CD4-positive, alpha-beta memory T cell (primary cell): ENCODE measurements around the gene RPA1. TPM values are rescaled to one million over a fixed set of nuclear protein-coding genes. Genes with fewer than 3 reads are reported as not detected.

Experiments
- polyA plus RNA-seq, 2 donors: library from polyadenylated mRNA; unstranded; fragments of 300-500 nt; fragmentation: Illumina TruSeq; gene quantifications; one replicate each; pipeline ENCODE4 v1.2.3, GENCODE V29; 2021
- total RNA-seq, 2 experiments: library from RNA; stranded (reverse); gene quantifications; one replicate each; pipeline ENCODE4 v1.2.3, GENCODE V29; 2021

RPA1 gene
- total and polyA plus RNA-seq, 4 experiments from 2014 or later, result 95.4 to 119 (median 107) TPM

Other genes with a start within 250 kb of the RPA1 start
- gene SLC43A2, start 201.2 kb upstream of the RPA1 start, total RNA-seq, result 1 to 10 TPM; 1.9 to 3.3 TPM
- gene SLC43A2, start 201.2 kb upstream of the RPA1 start, polyA plus RNA-seq, result under 1 TPM; 0.56 to 0.70 TPM
- gene SCARF1, start 184.3 kb upstream of the RPA1 start, total RNA-seq, result 1 to 10 TPM; 1.6 TPM
- under 1 TPM in 1 of 2 donors, not detected in 1; 0.21 TPM for gene SCARF1, start 184.3 kb upstream of the RPA1 start, polyA plus RNA-seq
- 1 to 10 TPM; 2.0 to 2.2 TPM for gene RILP, start 180.1 kb upstream of the RPA1 start, total RNA-seq
- 1 to 10 TPM; 4.2 to 4.9 TPM for gene RILP, start 180.1 kb upstream of the RPA1 start, polyA plus RNA-seq
- 100 to 1,000 TPM; 429 to 464 TPM for gene PRPF8, start 145.1 kb upstream of the RPA1 start, total RNA-seq
- gene PRPF8, start 145.1 kb upstream of the RPA1 start, polyA plus RNA-seq, result 100 to 1,000 TPM in 1 of 2 donors, 10 to 100 TPM in 1; 87.9 to 225 TPM
- gene TLCD2, start 119.6 kb upstream of the RPA1 start, total RNA-seq, result under 1 TPM; 0.75 to 0.81 TPM
- under 1 TPM in 1 of 2 donors, not detected in 1; 0.24 TPM for gene TLCD2, start 119.6 kb upstream of the RPA1 start, polyA plus RNA-seq
- gene WDR81, start 105.3 kb upstream of the RPA1 start, total RNA-seq, result 10 to 100 TPM; 36.3 to 40.3 TPM
- gene WDR81, start 105.3 kb upstream of the RPA1 start, polyA plus RNA-seq, result 10 to 100 TPM in 1 of 2 donors, 1 to 10 TPM in 1; 4.4 to 23.4 TPM
- 1 to 10 TPM in 1 of 2 experiments, under 1 TPM in 1; 0.19 to 1.3 TPM for gene SERPINF2, start 87.1 kb upstream of the RPA1 start, total RNA-seq
- gene SERPINF2, start 87.1 kb upstream of the RPA1 start, polyA plus RNA-seq, result under 1 TPM in 1 of 2 donors, not detected in 1; 0.14 TPM
- gene SERPINF1, start 67.9 kb upstream of the RPA1 start, total RNA-seq, result under 1 TPM in 1 of 2 experiments, not detected in 1; 0.47 TPM
- under 1 TPM in 1 of 2 donors, not detected in 1; 0.69 TPM for gene SERPINF1, start 67.9 kb upstream of the RPA1 start, polyA plus RNA-seq
- 10 to 100 TPM; 31.2 to 31.5 TPM for gene SMYD4, start 103 bp upstream of the RPA1 start, total RNA-seq
- 10 to 100 TPM in 1 of 2 donors, 1 to 10 TPM in 1; 3.1 to 20.3 TPM for gene SMYD4, start 103 bp upstream of the RPA1 start, polyA plus RNA-seq
- under 1 TPM; 0.30 to 0.47 TPM for gene RTN4RL1, start 195.3 kb downstream of the RPA1 start, total RNA-seq
- gene RTN4RL1, start 195.3 kb downstream of the RPA1 start, polyA plus RNA-seq, result 1 to 10 TPM in 1 of 2 donors, under 1 TPM in 1; 0.27 to 2.0 TPM
- gene DPH1, start 200.1 kb downstream of the RPA1 start, total RNA-seq, result 10 to 100 TPM; 76.6 to 95.8 TPM
- 10 to 100 TPM; 30.8 to 39.8 TPM for gene DPH1, start 200.1 kb downstream of the RPA1 start, polyA plus RNA-seq
- 10 to 100 TPM; 27.9 to 36.7 TPM for gene OVCA2, start 212.0 kb downstream of the RPA1 start, total RNA-seq
- gene OVCA2, start 212.0 kb downstream of the RPA1 start, polyA plus RNA-seq, result 10 to 100 TPM; 49.6 to 90.3 TPM
- gene HIC1, start 225.1 kb downstream of the RPA1 start, total RNA-seq, result 1 to 10 TPM; 4.9 to 5.2 TPM
- gene HIC1, start 225.1 kb downstream of the RPA1 start, polyA plus RNA-seq, result 1 to 10 TPM in 1 of 2 donors, under 1 TPM in 1; 0.39 to 1.6 TPM